ENCODE results near the gene TIMM21.

TIMM21 gene

GRCh38 chr18:74132201-74132600 is 16.1 kb upstream of the TIMM21 start:
- Histone ChIP-seq H3K9me3 (ENCODE audit: control insufficient read depth, insufficient read depth, low read length) (no peaks in the 10 kb centered on the region), H3K4me1 (ENCODE audit: insufficient read depth, low read length) (no peaks in the 10 kb centered on the region)

GRCh38 chr18:74137920-74138538 is 10.3 kb upstream of the TIMM21 start:
- Histone ChIP-seq H3K9ac (ENCODE audit: low read depth, low read length) (no peak overlapping the region), H3K36me3 (ENCODE audit: insufficient read depth, low read length) (no peaks in the 10 kb centered on the region), H3K9me3 (ENCODE audit: control insufficient read depth, insufficient read depth, low read length) (no peaks in the 10 kb centered on the region), H3K4me1 (ENCODE audit: insufficient read depth, low read length) (no peaks in the 10 kb centered on the region)

More at GRCh38 chr18:74132201-74132600, 16.1 kb upstream of the TIMM21 start:
- H3K9ac ChIP-seq (ENCODE audit: low read depth, low read length) = no peak overlapping the region
- no peaks in the 10 kb centered on the region for H3K36me3 ChIP-seq (ENCODE audit: insufficient read depth, low read length)

GRCh38 chr18:74139411-74139810 is 8.9 kb upstream of the TIMM21 start:
- no peaks in the 10 kb centered on the region for H3K36me3 ChIP-seq (ENCODE audit: insufficient read depth, low read length)
- H3K4me1 ChIP-seq (ENCODE audit: insufficient read depth, low read length) = no peaks in the 10 kb centered on the region
- H3K9me3 ChIP-seq (ENCODE audit: control insufficient read depth, insufficient read depth, low read length) = no peaks in the 10 kb centered on the region
- no peak overlapping the region for H3K9ac ChIP-seq (ENCODE audit: low read depth, low read length)

DNA sequence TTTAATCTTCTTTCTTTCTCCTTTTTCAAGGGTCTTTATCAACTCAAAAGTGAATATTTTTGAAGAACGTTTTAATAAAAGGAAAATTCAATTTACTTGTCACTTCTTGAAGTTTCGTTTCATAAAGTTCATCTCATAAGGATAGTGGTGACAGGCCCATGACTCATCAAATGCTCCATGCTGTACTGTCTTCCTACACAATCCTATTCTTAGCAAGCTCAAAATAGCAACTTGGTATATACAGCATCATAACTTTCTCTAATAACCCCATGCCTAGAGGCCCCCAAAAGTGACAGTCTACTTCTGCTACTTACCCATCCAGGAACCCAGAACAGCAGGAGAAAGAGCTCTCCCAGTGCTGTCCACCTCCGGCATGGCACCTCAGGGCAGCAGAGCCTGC is 8.4 kb upstream of the TIMM21 start:
- no peaks in the 10 kb centered on the region for H3K9me3 ChIP-seq (ENCODE audit: control insufficient read depth, insufficient read depth, low read length)
- no peaks in the 10 kb centered on the region for H3K36me3 ChIP-seq (ENCODE audit: insufficient read depth, low read length)
- no peaks in the 10 kb centered on the region for H3K4me1 ChIP-seq (ENCODE audit: insufficient read depth, low read length)
- H3K9ac ChIP-seq (ENCODE audit: low read depth, low read length) = no peak overlapping the region

DNA sequence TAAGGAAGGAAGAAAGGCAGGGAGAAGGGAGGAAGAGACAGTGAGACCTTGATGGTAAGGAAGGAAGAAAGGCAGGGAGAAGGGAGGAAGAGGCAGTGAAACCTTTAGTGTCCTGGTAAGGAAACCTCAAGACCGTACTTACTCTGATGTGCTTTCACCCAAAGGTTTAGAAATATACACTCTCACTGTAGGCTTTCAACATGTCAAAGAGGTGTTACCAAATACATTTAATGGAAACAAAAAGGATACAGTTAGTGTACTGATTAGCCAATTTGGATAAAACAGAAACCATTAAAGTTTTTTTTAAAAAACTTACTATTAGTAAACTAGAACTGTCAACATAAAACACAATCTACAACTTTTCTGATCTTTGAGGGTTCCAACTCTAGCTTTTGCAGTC is 7.7 kb upstream of the TIMM21 start:
- Histone ChIP-seq H3K9me3 (ENCODE audit: control insufficient read depth, insufficient read depth, low read length) (no peaks in the 10 kb centered on the region), H3K4me1 (ENCODE audit: insufficient read depth, low read length) (no peaks in the 10 kb centered on the region), H3K36me3 (ENCODE audit: insufficient read depth, low read length) (no peaks in the 10 kb centered on the region), H3K9ac (ENCODE audit: low read depth, low read length) (no peak overlapping the region)

DNA sequence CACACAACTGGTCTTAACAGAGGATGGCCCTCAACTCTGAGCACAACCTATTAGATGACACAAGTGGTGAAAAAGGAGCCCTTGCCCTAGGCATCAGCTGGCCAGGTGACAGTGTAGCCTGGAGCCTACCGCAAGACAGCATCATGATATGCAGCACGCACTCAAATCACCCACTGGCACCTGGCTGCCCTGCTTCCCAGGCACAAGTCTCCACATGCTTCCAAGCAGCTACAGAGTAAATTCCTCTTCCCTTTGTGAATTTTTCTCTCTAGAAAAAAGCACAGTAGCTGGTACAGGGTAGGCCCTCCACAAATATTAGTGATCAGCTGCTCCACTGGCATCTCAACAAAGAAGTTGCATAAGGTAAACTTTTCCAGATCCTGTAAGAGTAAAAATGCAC is 6.7 kb upstream of the TIMM21 start:
- H3K36me3 ChIP-seq (ENCODE audit: insufficient read depth, low read length) = no peaks in the 10 kb centered on the region
- H3K9me3 ChIP-seq (ENCODE audit: control insufficient read depth, insufficient read depth, low read length) = no peaks in the 10 kb centered on the region
- H3K9ac ChIP-seq (ENCODE audit: low read depth, low read length) = no peak overlapping the region
- H3K4me1 ChIP-seq (ENCODE audit: insufficient read depth, low read length) = no peaks in the 10 kb centered on the region

DNA sequence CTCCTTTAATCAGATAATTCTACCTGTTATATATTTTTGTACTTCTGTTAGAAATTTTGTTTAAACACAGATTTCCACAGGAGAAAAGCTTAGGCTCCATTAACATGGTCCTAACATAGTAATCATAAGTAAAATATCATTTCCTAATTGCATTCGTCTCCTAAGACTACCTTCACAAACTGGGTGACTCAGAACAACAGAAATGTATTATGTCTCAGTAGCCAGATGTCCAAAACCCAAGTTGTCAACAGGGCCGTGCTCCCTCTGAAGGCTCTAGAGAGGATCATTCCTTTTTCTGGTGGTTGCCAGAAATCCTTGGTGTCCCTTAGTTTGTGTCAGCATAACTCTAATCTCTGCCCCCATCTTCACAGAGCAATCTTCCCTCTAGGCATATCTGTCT is 6.1 kb upstream of the TIMM21 start:
- no peaks in the 10 kb centered on the region for H3K9me3 ChIP-seq (ENCODE audit: control insufficient read depth, insufficient read depth, low read length)
- no peaks in the 10 kb centered on the region for H3K4me1 ChIP-seq (ENCODE audit: insufficient read depth, low read length)
- no peaks in the 10 kb centered on the region for H3K36me3 ChIP-seq (ENCODE audit: insufficient read depth, low read length)
- no peak overlapping the region for H3K9ac ChIP-seq (ENCODE audit: low read depth, low read length)

DNA sequence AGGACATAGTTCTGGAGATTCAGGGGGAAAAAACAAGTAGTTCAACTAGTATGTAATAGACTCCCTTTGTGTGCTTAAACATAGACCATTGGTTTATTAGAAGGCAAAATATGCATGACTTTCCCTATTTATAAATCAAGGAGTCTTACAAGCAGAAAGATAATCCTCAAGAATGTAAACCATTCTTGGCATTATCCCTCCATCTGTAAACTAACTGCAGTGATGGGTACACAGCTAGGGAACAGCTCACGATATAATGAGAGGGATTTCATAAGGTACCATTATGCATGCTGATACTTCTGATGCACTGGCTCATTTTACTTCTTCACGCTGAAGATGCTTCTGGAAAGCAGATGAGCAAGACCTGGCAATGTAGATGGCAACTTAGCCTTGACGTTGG is 1.6 kb upstream of the TIMM21 start:
- H3K36me3 ChIP-seq (ENCODE audit: insufficient read depth, low read length) = no peaks in the 10 kb centered on the region
- H3K9me3 ChIP-seq (ENCODE audit: control insufficient read depth, insufficient read depth, low read length) = no peaks in the 10 kb centered on the region
- H3K9ac ChIP-seq (ENCODE audit: low read depth, low read length) = no peak overlapping the region; the same call in 1 of the 2 replicates
- peaks cover 6% of the 10 kb centered on the region for H3K4me1 ChIP-seq (ENCODE audit: insufficient read depth, low read length)

DNA sequence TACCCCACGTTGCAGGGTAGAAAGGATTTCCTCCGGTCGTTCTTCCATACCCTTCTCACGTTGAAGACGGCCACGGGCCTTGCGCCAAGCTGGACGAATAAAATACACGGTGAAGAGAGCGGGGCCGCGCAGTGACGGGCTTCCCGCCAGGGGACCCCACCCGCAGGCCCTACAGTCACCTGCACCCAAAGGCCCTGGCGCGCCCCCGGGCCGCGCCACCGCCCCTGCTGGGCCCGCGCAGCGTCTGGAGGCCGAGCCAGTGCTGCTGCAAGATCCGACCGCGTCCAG is 888 bp upstream of the TIMM21 start:
- no peaks in the 10 kb centered on the region for H3K36me3 ChIP-seq (ENCODE audit: insufficient read depth, low read length)
- H3K9ac ChIP-seq (ENCODE audit: low read depth, low read length) = peak overlapping the region; percentile 75
- no peaks in the 10 kb centered on the region for H3K9me3 ChIP-seq (ENCODE audit: control insufficient read depth, insufficient read depth, low read length)
- H3K4me1 ChIP-seq (ENCODE audit: insufficient read depth, low read length) = peaks cover 6% of the 10 kb centered on the region

GRCh38 chr18:74148543-74149070 is 284 bp downstream of the TIMM21 start:
- peak overlapping the region; percentile 75 for H3K9ac ChIP-seq (ENCODE audit: low read depth, low read length)
- no peaks in the 10 kb centered on the region for H3K36me3 ChIP-seq (ENCODE audit: insufficient read depth, low read length)
- no peaks in the 10 kb centered on the region for H3K9me3 ChIP-seq (ENCODE audit: control insufficient read depth, insufficient read depth, low read length)
- peaks cover 6% of the 10 kb centered on the region for H3K4me1 ChIP-seq (ENCODE audit: insufficient read depth, low read length)

DNA sequence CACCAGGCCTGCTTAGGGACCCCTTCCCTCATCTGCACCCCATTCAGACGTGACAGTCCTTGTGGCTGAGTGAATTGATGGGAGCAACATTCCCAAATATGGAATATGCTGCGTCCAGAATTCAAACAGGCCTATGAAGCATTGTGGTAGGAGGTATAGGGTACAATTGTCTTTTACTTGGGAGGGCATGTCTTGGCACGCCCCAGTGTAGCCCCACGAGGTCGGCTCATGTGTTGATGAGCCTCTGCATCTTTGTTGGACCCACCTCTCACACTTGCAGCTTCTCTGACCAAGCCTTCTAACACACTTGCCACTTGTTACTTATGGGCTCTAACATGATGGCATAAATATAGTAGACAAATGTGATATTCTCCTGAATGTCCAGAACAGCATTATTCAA is 1.6 kb downstream of the TIMM21 start:
- Histone ChIP-seq H3K36me3 (ENCODE audit: insufficient read depth, low read length) (no peaks in the 10 kb centered on the region), H3K4me1 (ENCODE audit: insufficient read depth, low read length) (peaks cover 6% of the 10 kb centered on the region), H3K9ac (ENCODE audit: low read depth, low read length) (no peak overlapping the region), H3K9me3 (ENCODE audit: control insufficient read depth, insufficient read depth, low read length) (no peaks in the 10 kb centered on the region)

GRCh38 chr18:74152270-74152669 is 3.9 kb downstream of the TIMM21 start:
- Histone ChIP-seq H3K9me3 (ENCODE audit: control insufficient read depth, insufficient read depth, low read length) (no peaks in the 10 kb centered on the region), H3K36me3 (ENCODE audit: insufficient read depth, low read length) (0 out of 2 replicates have a peak, but pooled peaks cover 4% of the 10 kb centered on the region), H3K4me1 (ENCODE audit: insufficient read depth, low read length) (peaks cover 6% of the 10 kb centered on the region), H3K9ac (ENCODE audit: low read depth, low read length) (no peak overlapping the region)

DNA sequence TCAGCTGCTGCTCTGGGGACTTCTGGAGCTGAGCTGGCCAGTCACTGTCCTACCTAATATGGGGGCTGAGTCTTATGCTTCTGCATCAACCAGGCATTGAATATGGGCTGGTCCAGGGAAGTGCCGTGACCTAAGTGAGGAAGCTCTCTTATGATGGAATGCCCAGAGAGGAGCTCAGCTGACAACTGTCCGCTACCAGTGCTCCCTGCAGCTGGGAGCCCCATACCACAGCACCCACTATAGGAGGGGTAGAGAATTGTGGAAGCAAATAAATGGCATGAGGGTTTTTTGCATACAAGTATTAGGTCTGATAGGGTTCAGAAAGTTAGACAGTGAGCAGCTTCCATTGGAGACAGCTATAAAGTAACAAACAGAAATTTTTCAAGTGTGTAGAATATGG is 4.5 kb downstream of the TIMM21 start:
- 0 out of 2 replicates have a peak, but pooled peaks cover 4% of the 10 kb centered on the region for H3K36me3 ChIP-seq (ENCODE audit: insufficient read depth, low read length)
- H3K4me1 ChIP-seq (ENCODE audit: insufficient read depth, low read length) = peaks cover 6% of the 10 kb centered on the region
- H3K9me3 ChIP-seq (ENCODE audit: control insufficient read depth, insufficient read depth, low read length) = no peaks in the 10 kb centered on the region
- H3K9ac ChIP-seq (ENCODE audit: low read depth, low read length) = no peak overlapping the region

GRCh38 chr18:74153377-74153776 is 5.1 kb downstream of the TIMM21 start:
- H3K36me3 ChIP-seq (ENCODE audit: insufficient read depth, low read length) = 0 out of 2 replicates have a peak, but pooled peaks cover 6% of the 10 kb centered on the region
- no peaks in the 10 kb centered on the region for H3K9me3 ChIP-seq (ENCODE audit: control insufficient read depth, insufficient read depth, low read length)
- H3K4me1 ChIP-seq (ENCODE audit: insufficient read depth, low read length) = peaks cover 6% of the 10 kb centered on the region
- no peak overlapping the region for H3K9ac ChIP-seq (ENCODE audit: low read depth, low read length)

GRCh38 chr18:74153793-74154192 is 5.5 kb downstream of the TIMM21 start:
- peaks cover 6% of the 10 kb centered on the region for H3K4me1 ChIP-seq (ENCODE audit: insufficient read depth, low read length)
- no peak overlapping the region for H3K9ac ChIP-seq (ENCODE audit: low read depth, low read length)
- no peaks in the 10 kb centered on the region for H3K9me3 ChIP-seq (ENCODE audit: control insufficient read depth, insufficient read depth, low read length)
- 0 out of 2 replicates have a peak, but pooled peaks cover 7% of the 10 kb centered on the region for H3K36me3 ChIP-seq (ENCODE audit: insufficient read depth, low read length)
